Measurements from ENCODE around the gene C6orf163. TPM values are rescaled to one million over a fixed set of nuclear protein-coding genes. Genes with fewer than 3 reads are reported as not detected.

Gene C6orf163
- total and polyA plus RNA-seq, 2 experiments from 2014 or later = 2.3 to 5.4 TPM

DNA sequence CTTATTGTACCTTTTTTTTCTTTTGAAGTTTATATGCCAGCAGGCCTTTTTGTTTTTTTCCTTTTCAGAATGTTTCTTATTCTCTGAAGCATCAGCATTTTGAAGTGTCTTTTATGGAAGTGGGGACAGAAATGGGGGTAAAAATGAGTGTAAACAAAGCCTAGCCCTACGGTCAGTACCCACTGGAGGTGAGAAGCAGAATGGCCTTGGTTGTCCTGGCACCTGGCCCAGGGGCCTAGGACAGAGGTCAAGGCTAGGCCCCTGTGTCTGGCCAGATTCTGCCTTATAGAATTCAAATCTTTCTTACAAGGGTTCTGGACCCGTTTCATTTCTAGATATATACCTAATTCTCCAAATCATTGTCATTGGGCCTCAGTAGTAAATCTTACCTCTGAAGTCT, 3.5 kb upstream of the C6orf163 start:
- Histone ChIP-seq H3K79me2 (replicated peaks; ENCODE audit: insufficient read depth) (no peaks in the 10 kb centered on the region), H3K36me3 (ENCODE audit: insufficient read depth) (no peaks in the 10 kb centered on the region), H3K4me1 (ENCODE audit: insufficient read depth) (peaks cover 2% of the 10 kb centered on the region), H3K4me2 (no peak overlapping the region), H3K9me2 (ENCODE audit: insufficient read depth) (no peaks in the 10 kb centered on the region), H3K27ac (ENCODE audit: low read depth) (no peak overlapping the region), H3K4me3 (no peak overlapping the region), H3K27me3 (ENCODE audit: insufficient read depth) (no peaks in the 10 kb centered on the region), H2AFZ (no peak overlapping the region), H4K20me1 (replicated peaks; ENCODE audit: insufficient read depth) (no peaks in the 10 kb centered on the region), H3F3A (replicated peaks; ENCODE audit: low read depth) (no peaks in the 10 kb centered on the region)
- TF ChIP-seq STAT1 (IDR thresholded peaks at IDR 0.05; ENCODE audit: unreplicated experiment) (no peak), ZNF114 (CRISPR knock-in tag; IDR thresholded peaks at IDR 0.05) (no peak), CREB1 (CRISPR knock-in tag; IDR thresholded peaks at IDR 0.05; ENCODE audit: low read depth) (no peak)
- TF ChIP-seq, protein P1, sequence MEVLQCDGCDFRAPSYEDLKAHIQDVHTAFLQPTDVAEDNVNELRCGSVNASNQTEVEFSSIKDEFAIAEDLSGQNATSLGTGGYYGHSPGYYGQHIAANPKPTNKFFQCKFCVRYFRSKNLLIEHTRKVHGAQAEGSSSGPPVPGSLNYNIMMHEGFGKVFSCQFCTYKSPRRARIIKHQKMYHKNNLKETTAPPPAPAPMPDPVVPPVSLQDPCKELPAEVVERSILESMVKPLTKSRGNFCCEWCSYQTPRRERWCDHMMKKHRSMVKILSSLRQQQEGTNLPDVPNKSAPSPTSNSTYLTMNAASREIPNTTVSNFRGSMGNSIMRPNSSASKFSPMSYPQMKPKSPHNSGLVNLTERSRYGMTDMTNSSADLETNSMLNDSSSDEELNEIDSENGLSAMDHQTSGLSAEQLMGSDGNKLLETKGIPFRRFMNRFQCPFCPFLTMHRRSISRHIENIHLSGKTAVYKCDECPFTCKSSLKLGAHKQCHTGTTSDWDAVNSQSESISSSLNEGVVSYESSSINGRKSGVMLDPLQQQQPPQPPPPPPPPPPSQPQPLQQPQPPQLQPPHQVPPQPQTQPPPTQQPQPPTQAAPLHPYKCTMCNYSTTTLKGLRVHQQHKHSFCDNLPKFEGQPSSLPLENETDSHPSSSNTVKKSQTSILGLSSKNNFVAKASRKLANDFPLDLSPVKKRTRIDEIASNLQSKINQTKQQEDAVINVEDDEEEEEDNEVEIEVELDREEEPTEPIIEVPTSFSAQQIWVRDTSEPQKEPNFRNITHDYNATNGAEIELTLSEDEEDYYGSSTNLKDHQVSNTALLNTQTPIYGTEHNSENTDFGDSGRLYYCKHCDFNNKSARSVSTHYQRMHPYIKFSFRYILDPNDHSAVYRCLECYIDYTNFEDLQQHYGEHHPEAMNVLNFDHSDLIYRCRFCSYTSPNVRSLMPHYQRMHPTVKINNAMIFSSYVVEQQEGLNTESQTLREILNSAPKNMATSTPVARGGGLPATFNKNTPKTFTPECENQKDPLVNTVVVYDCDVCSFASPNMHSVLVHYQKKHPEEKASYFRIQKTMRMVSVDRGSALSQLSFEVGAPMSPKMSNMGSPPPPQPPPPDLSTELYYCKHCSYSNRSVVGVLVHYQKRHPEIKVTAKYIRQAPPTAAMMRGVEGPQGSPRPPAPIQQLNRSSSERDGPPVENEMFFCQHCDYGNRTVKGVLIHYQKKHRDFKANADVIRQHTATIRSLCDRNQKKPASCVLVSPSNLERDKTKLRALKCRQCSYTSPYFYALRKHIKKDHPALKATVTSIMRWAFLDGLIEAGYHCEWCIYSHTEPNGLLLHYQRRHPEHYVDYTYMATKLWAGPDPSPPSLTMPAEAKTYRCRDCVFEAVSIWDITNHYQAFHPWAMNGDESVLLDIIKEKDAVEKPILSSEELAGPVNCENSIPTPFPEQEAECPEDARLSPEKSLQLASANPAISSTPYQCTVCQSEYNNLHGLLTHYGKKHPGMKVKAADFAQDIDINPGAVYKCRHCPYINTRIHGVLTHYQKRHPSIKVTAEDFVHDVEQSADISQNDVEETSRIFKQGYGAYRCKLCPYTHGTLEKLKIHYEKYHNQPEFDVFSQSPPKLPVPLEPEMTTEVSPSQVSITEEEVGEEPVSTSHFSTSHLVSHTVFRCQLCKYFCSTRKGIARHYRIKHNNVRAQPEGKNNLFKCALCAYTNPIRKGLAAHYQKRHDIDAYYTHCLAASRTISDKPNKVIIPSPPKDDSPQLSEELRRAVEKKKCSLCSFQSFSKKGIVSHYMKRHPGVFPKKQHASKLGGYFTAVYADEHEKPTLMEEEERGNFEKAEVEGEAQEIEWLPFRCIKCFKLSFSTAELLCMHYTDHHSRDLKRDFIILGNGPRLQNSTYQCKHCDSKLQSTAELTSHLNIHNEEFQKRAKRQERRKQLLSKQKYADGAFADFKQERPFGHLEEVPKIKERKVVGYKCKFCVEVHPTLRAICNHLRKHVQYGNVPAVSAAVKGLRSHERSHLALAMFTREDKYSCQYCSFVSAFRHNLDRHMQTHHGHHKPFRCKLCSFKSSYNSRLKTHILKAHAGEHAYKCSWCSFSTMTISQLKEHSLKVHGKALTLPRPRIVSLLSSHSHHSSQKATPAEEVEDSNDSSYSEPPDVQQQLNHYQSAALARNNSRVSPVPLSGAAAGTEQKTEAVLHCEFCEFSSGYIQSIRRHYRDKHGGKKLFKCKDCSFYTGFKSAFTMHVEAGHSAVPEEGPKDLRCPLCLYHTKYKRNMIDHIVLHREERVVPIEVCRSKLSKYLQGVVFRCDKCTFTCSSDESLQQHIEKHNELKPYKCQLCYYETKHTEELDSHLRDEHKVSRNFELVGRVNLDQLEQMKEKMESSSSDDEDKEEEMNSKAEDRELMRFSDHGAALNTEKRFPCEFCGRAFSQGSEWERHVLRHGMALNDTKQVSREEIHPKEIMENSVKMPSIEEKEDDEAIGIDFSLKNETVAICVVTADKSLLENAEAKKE (CRISPR knock-in tag; IDR thresholded peaks at IDR 0.05) = no peak
- no peaks in the 10 kb centered on the region for H3K27me3 Mint-ChIP-seq (ENCODE audit: insufficient read depth, low read depth, poor library complexity)
- H3K4me3 Mint-ChIP-seq = no peak overlapping the region
- H3K27ac Mint-ChIP-seq = no peak overlapping the region
- no peaks in the 10 kb centered on the region for H3K36me3 Mint-ChIP-seq (ENCODE audit: low read depth)
- H3K9me3 Mint-ChIP-seq = no peaks in the 10 kb centered on the region
- ATAC-seq = no peak
- H3K4me1 Mint-ChIP-seq = peaks cover 12% of the 10 kb centered on the region
- DNase-seq (ENCODE audit: low spot score) = no peak

DNA sequence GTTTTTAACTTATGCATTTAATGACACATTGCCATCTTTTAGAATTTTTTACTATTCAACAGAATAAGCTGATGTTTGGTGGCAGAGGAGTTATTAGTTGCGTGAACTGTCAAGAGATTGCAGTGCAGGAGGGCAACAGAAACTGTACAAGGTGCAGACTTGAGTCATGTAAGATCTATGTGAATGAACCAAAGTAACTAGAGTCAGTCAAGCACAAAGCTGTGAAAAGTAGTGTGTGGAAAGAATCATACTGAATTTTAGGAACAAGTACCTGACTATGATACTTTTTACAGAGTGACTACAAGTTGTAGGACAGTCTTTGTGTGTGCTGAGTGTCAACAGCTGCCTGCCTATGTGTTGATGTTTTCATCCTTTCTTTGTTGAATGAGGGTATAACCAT, 2.7 kb upstream of the C6orf163 start:
- no peak for ATAC-seq
- no peak overlapping the region for H3K4me3 ChIP-seq
- no peaks in the 10 kb centered on the region for H3K4me1 ChIP-seq (ENCODE audit: insufficient read depth)
- no peaks in the 10 kb centered on the region for H3K36me3 ChIP-seq (ENCODE audit: insufficient read depth)
- no peaks in the 10 kb centered on the region for H3K27me3 Mint-ChIP-seq (ENCODE audit: insufficient read depth, low read depth, poor library complexity)
- H3F3A ChIP-seq (replicated peaks; ENCODE audit: low read depth) = no peaks in the 10 kb centered on the region
- H3K4me3 Mint-ChIP-seq = no peak overlapping the region
- no peak overlapping the region for H2AFZ ChIP-seq
- DNase-seq (ENCODE audit: low spot score) = no peak
- H3K27me3 ChIP-seq (ENCODE audit: insufficient read depth) = no peaks in the 10 kb centered on the region
- no peaks in the 10 kb centered on the region for H4K20me1 ChIP-seq (replicated peaks; ENCODE audit: insufficient read depth)
- H3K27ac ChIP-seq (ENCODE audit: low read depth) = no peak overlapping the region
- H3K9me3 Mint-ChIP-seq = no peaks in the 10 kb centered on the region
- H3K4me2 ChIP-seq = no peak overlapping the region
- H3K27ac Mint-ChIP-seq = no peak overlapping the region
- H3K36me3 Mint-ChIP-seq (ENCODE audit: low read depth) = no peaks in the 10 kb centered on the region
- peaks cover 8% of the 10 kb centered on the region; the same call in 2 of the 3 replicates for H3K4me1 Mint-ChIP-seq
- no peak for TF ChIP-seq NANOG (IDR thresholded peaks at IDR 0.05; ENCODE audit: borderline replicate concordance)
- H3K79me2 ChIP-seq (replicated peaks; ENCODE audit: insufficient read depth) = no peaks in the 10 kb centered on the region
- H3K9me2 ChIP-seq (ENCODE audit: insufficient read depth) = no peaks in the 10 kb centered on the region

All from GM23338 (cell line).